Prostate gland (tissue), 2 donors: ENCODE measurements around the gene LHPP. TPM values are rescaled to one million over a fixed set of nuclear protein-coding genes. Genes with fewer than 3 reads are reported as not detected.

Experiments
- DNase-seq: peaks from one replicate; pipeline ENCODE4 v3.0.0-alpha.2; 2019; ENCODE audit warnings: low spot score
- H3K27ac ChIP-seq, 2 donors: fragments of 200-600 bp; sonication (generic); 2 replicates each; pipeline ENCODE4 v1.5.1; 2017 to 2019
- H3K27me3 ChIP-seq: fragments of 200-600 bp; sonication (generic); replicated peaks from 2 replicates; pipeline ENCODE4 v1.5.1; 2019; ENCODE audit not compliant: insufficient read depth
- H3K36me3 ChIP-seq, 2 donors: fragments of 200-600 bp; sonication (generic); 1 replicate in 1 of 2; 2 replicates in 1 of 2; pipeline versions ENCODE4 v1.5.1 to v1.8.1; 2017 to 2019
- H3K4me1 ChIP-seq: fragments of 200-600 bp; sonication (generic); replicated peaks from 2 replicates; pipeline ENCODE4 v1.5.1; 2019
- H3K4me3 ChIP-seq, 2 donors: fragments of 200-600 bp; sonication (generic); 2 replicates each; pipeline ENCODE4 v1.5.1; 2017 to 2019
- H3K9me3 ChIP-seq: fragments of 200-600 bp; sonication (generic); 2 replicates; pipeline ENCODE4 v1.5.1; 2017
- CTCF ChIP-seq, 4 experiments: fragments of 200-600 bp in 2 of 4; fragments of 450-650 bp in 2 of 4; sonication (generic) in 2 of 4; IDR thresholded peaks; 1 replicate in 3 of 4; 2 replicates in 1 of 4; pipeline ENCODE4 v1.5.1; 2016 to 2019; ENCODE audit warnings: antibody characterized with exemption in 4 of 4, mild to moderate bottlenecking in 2 of 4, moderate library complexity in 2 of 4
- POLR2A ChIP-seq: fragments of 450-650 bp; IDR thresholded peaks from one replicate; pipeline ENCODE4 v1.6.1; 2016; ENCODE audit warnings: antibody characterized with exemption, mild to moderate bottlenecking
- POLR2AphosphoS5 ChIP-seq: sonication (generic); formaldehyde crosslinking; IDR thresholded peaks from one replicate; pipeline ENCODE4 v1.6.1; 2017; ENCODE audit warnings: antibody characterized with exemption
- WGBS: methylation state at CpG from one replicate; pipeline ENCODE4 v1.1.5; 2018; 5-methylcytosine and 5-hydroxymethylcytosine counted together
- intact Hi-C: fragments of 100-400 bp; cut with DNase I; formaldehyde crosslinking; loops from one replicate; pipeline ENCODE4 v1.14.2; 2022
- total RNA-seq, 2 donors: library from RNA; depleted of rRNA; stranded (reverse); fragments of >200 nt; gene quantifications; one replicate each; pipeline ENCODE4 v1.1.0, GENCODE V29; 2016

Gene LHPP
- total RNA-seq, 2 donors from 2014 or later = 21.9 to 43.3 TPM

DNA sequence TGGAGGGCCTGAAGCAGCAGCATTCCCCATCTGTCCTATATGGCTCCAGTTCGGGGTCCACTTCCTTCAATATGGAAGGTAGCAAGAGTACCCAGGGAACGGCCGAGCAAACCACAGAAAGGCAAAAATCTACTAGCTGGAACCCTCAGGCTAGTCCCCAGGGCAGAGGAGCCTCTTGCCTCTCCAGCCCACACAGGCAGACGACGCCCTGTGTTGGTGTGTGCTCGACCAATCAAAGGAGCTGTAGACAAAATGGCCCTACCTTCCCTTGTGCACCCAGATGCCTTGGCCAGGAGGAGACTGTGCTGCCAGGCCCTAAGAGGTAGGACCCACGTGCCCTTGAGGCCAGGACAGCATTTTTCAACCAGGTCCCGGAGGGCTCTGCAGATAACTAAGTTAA lies 191.1 kb downstream of the LHPP start:
- Histone ChIP-seq H3K36me3 (no peaks in the 10 kb centered on the region), H3K4me3 (no peak overlapping the region), H3K27ac (no peak overlapping the region), H3K9me3 (no peaks in the 10 kb centered on the region), H3K27me3 (no peaks in the 10 kb centered on the region), H3K4me1 (peaks cover 5% of the 10 kb centered on the region)
- DNase-seq = no peak
- intact Hi-C loops = no loop called here
- 89% methylated on average over 8 of the region's 8 CpGs for WGBS
- TF ChIP-seq CTCF (IDR thresholded peaks at IDR 0.05) (no peak), POLR2A (no peak), POLR2AphosphoS5 (no peak)

DNA sequence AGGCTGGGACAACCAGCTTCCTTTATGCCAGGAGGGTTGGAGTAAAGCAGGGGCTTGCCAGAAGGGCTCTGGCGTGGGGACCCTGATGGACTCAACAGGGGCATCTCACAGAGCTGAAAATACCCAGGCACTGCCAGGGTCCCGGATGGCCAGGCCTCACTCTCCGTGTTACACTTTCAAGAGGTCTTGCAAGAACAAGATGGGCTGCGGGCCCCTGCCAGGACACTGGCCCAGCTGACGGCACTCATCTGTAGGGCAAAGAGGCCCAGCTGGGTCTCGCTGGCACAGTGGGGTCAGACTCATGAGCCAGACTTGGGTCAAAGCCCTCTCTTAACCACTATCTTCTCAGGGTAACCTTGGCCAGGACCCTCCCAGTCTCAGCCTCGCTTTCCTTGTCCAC lies 191.7 kb downstream of the LHPP start:
- Histone ChIP-seq H3K4me1 (no peaks in the 10 kb centered on the region), H3K9me3 (no peaks in the 10 kb centered on the region), H3K27ac (no peak overlapping the region), H3K27me3 (no peaks in the 10 kb centered on the region), H3K36me3 (no peaks in the 10 kb centered on the region), H3K4me3 (no peak overlapping the region)
- 79% methylated on average over 7 of the region's 7 CpGs for WGBS
- DNase-seq = no peak
- intact Hi-C loops = no loop called here
- TF ChIP-seq POLR2AphosphoS5 (no peak), CTCF (IDR thresholded peaks at IDR 0.05) (no peak)

DNA sequence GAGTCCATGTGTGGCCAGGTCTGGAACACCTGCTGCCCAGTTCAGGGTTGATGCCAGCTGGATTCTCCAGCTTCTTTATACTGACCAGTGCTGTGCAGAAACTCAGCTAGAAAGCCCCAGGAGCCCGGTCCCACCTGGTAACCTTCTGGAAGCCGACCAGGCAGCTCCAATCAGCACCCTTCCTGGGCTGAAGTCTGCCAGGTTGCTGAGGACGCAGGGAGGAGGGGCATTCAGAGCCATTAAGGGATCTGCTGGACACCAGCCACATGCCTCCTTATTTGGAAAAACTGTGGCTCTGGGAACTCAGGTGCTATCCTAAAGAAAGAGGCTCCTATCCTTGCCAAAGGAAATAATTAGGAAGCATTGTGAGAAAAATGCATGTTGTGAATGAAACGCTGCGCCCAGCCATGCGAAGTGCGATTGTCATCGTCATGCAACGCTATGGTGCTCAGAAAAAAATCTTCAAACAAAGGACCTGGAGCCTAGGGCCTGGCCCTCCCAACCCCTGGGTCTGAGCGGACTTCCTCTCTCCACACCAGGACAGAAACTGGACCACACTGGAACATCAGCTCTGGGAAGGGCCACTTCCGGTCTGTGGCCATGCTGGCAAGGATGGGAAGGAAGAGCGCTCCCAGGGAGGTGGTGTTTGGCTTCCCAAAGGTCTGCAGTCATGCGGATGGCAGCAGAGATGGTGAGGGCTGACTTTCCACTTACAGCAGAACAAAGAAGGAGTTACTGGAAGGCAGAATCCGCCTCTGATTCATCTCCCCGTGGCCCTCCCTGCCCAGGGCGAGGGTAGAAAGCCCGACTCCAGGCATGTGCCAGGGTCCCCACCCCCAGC lies 192.4 kb downstream of the LHPP start:
- 57% methylated on average over 16 of the region's 17 CpGs for WGBS
- H3K27ac ChIP-seq = peak overlapping the region; percentile 41 to 44
- peak; percentile 28 for DNase-seq
- H3K27me3 ChIP-seq = no peaks in the 10 kb centered on the region
- no peaks in the 10 kb centered on the region for H3K36me3 ChIP-seq
- TF ChIP-seq POLR2A = no peak
- TF ChIP-seq CTCF (IDR thresholded peaks at IDR 0.05) = no peak
- no peak for TF ChIP-seq POLR2AphosphoS5
- intact Hi-C loops = no loop called here
- H3K4me3 ChIP-seq = no peak overlapping the region
- no peaks in the 10 kb centered on the region for H3K4me1 ChIP-seq
- no peaks in the 10 kb centered on the region for H3K9me3 ChIP-seq

GRCh38 chr10:124654686-124655085 lies 193.1 kb downstream of the LHPP start:
- Histone ChIP-seq H3K4me1 (no peaks in the 10 kb centered on the region), H3K36me3 (no peaks in the 10 kb centered on the region)
- WGBS = 51% methylated on average over 7 of the region's 7 CpGs

More at GRCh38 chr10:124654686-124655085, 193.1 kb downstream of the LHPP start:
- no peak for TF ChIP-seq POLR2A
- no peak for TF ChIP-seq POLR2AphosphoS5
- no peak for TF ChIP-seq CTCF (IDR thresholded peaks at IDR 0.05)
- intact Hi-C loops = no loop called here
- DNase-seq = peak; percentile 42
- H3K4me3 ChIP-seq = no peak overlapping the region
- no peaks in the 10 kb centered on the region for H3K9me3 ChIP-seq
- H3K27ac ChIP-seq = peak overlapping the region; percentile 41 to 44
- no peaks in the 10 kb centered on the region for H3K27me3 ChIP-seq
